Measurements from ENCODE around the gene VGLL3. TPM values are rescaled to one million over a fixed set of nuclear protein-coding genes. Genes with fewer than 3 reads are reported as not detected.

The VGLL3 gene
- total RNA-seq, 1 experiment from 2014 or later = 40.0 TPM

DNA sequence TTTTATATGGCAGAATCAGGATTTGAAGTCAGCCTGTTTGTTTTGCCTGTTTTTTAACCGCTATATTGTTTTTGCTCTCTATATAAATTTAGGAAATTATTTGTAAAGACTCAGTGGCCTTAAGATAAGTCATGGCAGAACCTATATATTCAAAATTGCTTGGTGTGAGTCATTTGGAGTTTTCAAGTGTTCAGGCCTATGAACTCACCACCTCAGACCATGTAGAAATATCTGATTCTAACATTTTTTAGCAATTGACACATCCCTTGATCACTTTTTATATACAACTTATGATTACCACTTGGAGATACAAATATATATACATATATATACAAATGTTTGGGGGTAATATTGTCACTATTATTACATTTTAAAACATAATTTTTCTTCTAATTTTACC lies 95.7 kb downstream of the VGLL3 start:
- Mint-ChIP-seq H3K4me1 (ENCODE audit: low read depth, unreplicated experiment) (no peaks in the 10 kb centered on the region), H3K36me3 (ENCODE audit: insufficient read depth, unreplicated experiment) (no peaks in the 10 kb centered on the region), H3K27ac (ENCODE audit: unreplicated experiment) (no peak overlapping the region), H3K9me3 (ENCODE audit: low read depth, unreplicated experiment) (no peaks in the 10 kb centered on the region), H3K4me3 (ENCODE audit: low read depth, unreplicated experiment) (no peak overlapping the region), H3K27me3 (ENCODE audit: unreplicated experiment) (no peaks in the 10 kb centered on the region)
- BruUV-seq (replicated peaks) = no TSS peak
- TF ChIP-seq, protein P1, sequence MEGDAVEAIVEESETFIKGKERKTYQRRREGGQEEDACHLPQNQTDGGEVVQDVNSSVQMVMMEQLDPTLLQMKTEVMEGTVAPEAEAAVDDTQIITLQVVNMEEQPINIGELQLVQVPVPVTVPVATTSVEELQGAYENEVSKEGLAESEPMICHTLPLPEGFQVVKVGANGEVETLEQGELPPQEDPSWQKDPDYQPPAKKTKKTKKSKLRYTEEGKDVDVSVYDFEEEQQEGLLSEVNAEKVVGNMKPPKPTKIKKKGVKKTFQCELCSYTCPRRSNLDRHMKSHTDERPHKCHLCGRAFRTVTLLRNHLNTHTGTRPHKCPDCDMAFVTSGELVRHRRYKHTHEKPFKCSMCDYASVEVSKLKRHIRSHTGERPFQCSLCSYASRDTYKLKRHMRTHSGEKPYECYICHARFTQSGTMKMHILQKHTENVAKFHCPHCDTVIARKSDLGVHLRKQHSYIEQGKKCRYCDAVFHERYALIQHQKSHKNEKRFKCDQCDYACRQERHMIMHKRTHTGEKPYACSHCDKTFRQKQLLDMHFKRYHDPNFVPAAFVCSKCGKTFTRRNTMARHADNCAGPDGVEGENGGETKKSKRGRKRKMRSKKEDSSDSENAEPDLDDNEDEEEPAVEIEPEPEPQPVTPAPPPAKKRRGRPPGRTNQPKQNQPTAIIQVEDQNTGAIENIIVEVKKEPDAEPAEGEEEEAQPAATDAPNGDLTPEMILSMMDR (IDR thresholded peaks at IDR 0.05; ENCODE audit: unreplicated experiment) = no peak
- DNase-seq = no peak
- intact Hi-C loops (cut with micrococcal nuclease; ENCODE audit: unreplicated experiment) = no loop called here
- CTCF ChIA-PET = no interaction called here

DNA sequence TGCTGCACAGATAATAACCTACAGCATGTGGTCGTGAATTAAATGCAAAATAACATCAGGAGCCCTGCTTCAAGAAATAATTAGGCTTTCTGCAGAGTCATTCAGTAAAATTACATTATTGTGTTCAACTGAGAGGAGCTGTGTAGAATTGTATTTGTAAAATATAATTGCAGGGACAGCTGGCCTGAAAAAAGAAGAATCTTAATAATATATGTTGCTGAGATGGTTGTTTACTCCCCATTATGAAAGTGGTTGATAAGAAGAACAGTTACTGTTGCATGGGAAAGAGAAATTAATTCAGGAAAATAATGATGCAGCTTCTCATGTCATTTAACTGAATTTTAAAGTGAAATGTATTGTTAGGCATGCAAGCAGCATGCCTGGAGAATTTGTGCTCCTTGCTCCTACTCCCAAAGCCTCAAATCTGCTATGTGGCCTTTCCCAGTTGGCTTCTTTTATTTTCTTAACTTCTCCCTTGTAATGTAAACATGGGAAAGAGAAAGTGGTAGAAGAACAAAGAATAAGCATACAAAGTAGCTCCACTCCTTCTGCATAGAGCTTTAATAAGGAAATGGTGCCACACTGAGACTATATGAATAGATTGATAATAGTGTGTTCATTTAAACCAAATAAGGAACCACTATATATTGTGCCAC lies 100.1 kb downstream of the VGLL3 start:
- TF ChIP-seq, protein P1 (IDR thresholded peaks at IDR 0.05; ENCODE audit: unreplicated experiment) = no peak
- peaks cover 8% of the 10 kb centered on the region for H3K4me1 Mint-ChIP-seq (ENCODE audit: low read depth, unreplicated experiment)
- CTCF ChIA-PET = no interaction called here
- no peaks in the 10 kb centered on the region for H3K27me3 Mint-ChIP-seq (ENCODE audit: unreplicated experiment)
- no peaks in the 10 kb centered on the region for H3K36me3 Mint-ChIP-seq (ENCODE audit: insufficient read depth, unreplicated experiment)
- no peak for DNase-seq
- no peak overlapping the region for H3K27ac Mint-ChIP-seq (ENCODE audit: unreplicated experiment)
- no TSS peak for BruUV-seq (replicated peaks)
- H3K9me3 Mint-ChIP-seq (ENCODE audit: low read depth, unreplicated experiment) = no peaks in the 10 kb centered on the region
- intact Hi-C loops (cut with micrococcal nuclease; ENCODE audit: unreplicated experiment) = no loop called here
- no peak overlapping the region for H3K4me3 Mint-ChIP-seq (ENCODE audit: low read depth, unreplicated experiment)

Other genes with a start within 250 kb of the VGLL3 start
- gene CHMP2B, start 236.2 kb upstream of the VGLL3 start, total RNA-seq (2022) = 56.6 and 58.8 TPM in 2 replicates

All from Calu3 (cell line).